Esophagus squamous epithelium (tissue), 5 donors: Measurements from ENCODE around the gene MRPS27. TPM values are rescaled to one million over a fixed set of nuclear protein-coding genes. Genes with fewer than 3 reads are reported as not detected.

Source experiments
- DNase-seq: peaks from one replicate; lab custom pipeline; 2025; lab: John Stamatoyannopoulos, UW
- H3K27ac ChIP-seq, 4 donors: fragments of 200-600 bp; sonication (generic); one replicate each; pipeline ENCODE4 v1.5.1; 2016 to 2019; ENCODE audit warnings: mild to moderate bottlenecking in 1 of 4
- H3K27me3 ChIP-seq, 4 donors: fragments of 200-600 bp; sonication (generic); 1 replicate in 3 of 4; 2 replicates in 1 of 4; pipeline versions ENCODE4 v1.5.1 to v1.6.0; 2017 to 2021; ENCODE audit warnings: antibody characterized with exemption in 1 of 4
- H3K36me3 ChIP-seq, 3 donors: fragments of 200-600 bp; sonication (generic); one replicate each; pipeline ENCODE4 v1.5.1; 2016 to 2019
- H3K4me1 ChIP-seq, 3 donors: fragments of 200-600 bp; sonication (generic); one replicate each; pipeline ENCODE4 v1.5.1; 2017 to 2019
- H3K4me3 ChIP-seq, 4 donors: fragments of 200-600 bp; sonication (generic); 1 replicate in 3 of 4; 2 replicates in 1 of 4; pipeline ENCODE4 v1.5.1; 2016 to 2019; ENCODE audit warnings: mild to moderate bottlenecking in 2 of 4, moderate library complexity in 1 of 4
- H3K9me3 ChIP-seq, 3 donors: fragments of 200-600 bp; sonication (generic); one replicate each; pipeline ENCODE4 v1.5.1; 2016 to 2019
- CTCF ChIP-seq, 6 experiments: fragments of 450-650 bp in 4 of 6; fragments of 200-600 bp in 2 of 6; sonication (generic) in 2 of 6; IDR thresholded peaks; one replicate each; pipeline ENCODE4 v1.5.1; 2016 to 2019; ENCODE audit warnings: antibody characterized with exemption in 6 of 6, mild to moderate bottlenecking in 4 of 6, moderate library complexity in 4 of 6
- POLR2A ChIP-seq, 4 donors: fragments of 450-650 bp; IDR thresholded peaks; one replicate each; pipeline ENCODE4 v1.6.1; 2017; ENCODE audit warnings: antibody characterized with exemption in 4 of 4, mild to moderate bottlenecking in 4 of 4, moderate library complexity in 3 of 4
- WGBS, 2 donors: methylation state at CpG; one replicate each; pipeline ENCODE4 v1.1.5; 2018; 5-methylcytosine and 5-hydroxymethylcytosine counted together
- intact Hi-C: fragments of 100-400 bp; cut with DNase I; formaldehyde crosslinking; loops from one replicate; pipeline ENCODE4 v1.15.0; 2022
- total RNA-seq, 4 donors: library from RNA; depleted of rRNA; stranded (reverse); fragments of >200 nt; gene quantifications; one replicate each; pipeline ENCODE4 v1.1.0, GENCODE V29; 2016
- donor health status: DM: yes; HTN: yes; CAD: no.

The MRPS27 gene
- total RNA-seq, 4 donors from 2014 or later: 33.7 to 60.0 (median 53.9) TPM

GRCh38 chr5:72366324-72366976, 46.4 kb upstream of the MRPS27 start:
- DNase-seq: no peak
- Histone ChIP-seq H3K27ac (no peak overlapping the region), H3K9me3 (no peaks in the 10 kb centered on the region), H3K4me1 (peaks cover 0 to 17% (median 5%) of the 10 kb centered on the region in 3 donors), H3K4me3 (no peak overlapping the region), H3K27me3 (no peaks in the 10 kb centered on the region), H3K36me3 (peaks cover 0 to 15% (median 4%) of the 10 kb centered on the region in 3 donors)
- 29 to 39% methylated on average over 7 of the region's 7 CpGs for WGBS, 2 donors
- intact Hi-C loops: loop anchor here (10.0 kb wide), 1 partner anchor 158 kb away; no protein-coding TSS in a partner anchor
- TF ChIP-seq POLR2A (IDR thresholded peaks at IDR 0.05) (no peak), CTCF (IDR thresholded peaks at IDR 0.05) (peak; percentile 42 to 87 (median 78))

- intact Hi-C loops: loop anchor here (10.0 kb wide), 1 partner anchor 160 kb away; no protein-coding TSS in a partner anchor
- Histone ChIP-seq H3K27ac (no peak overlapping the region), H3K9me3 (no peaks in the 10 kb centered on the region), H3K4me3 (no peak overlapping the region), H3K36me3 (peaks cover 0 to 30% (median 4%) of the 10 kb centered on the region in 3 donors), H3K4me1 (peaks cover 0 to 17% (median 5%) of the 10 kb centered on the region in 3 donors), H3K27me3 (no peaks in the 10 kb centered on the region)
- no peak for TF ChIP-seq POLR2A (IDR thresholded peaks at IDR 0.05)
- no peak for TF ChIP-seq CTCF (IDR thresholded peaks at IDR 0.05)
- WGBS, 2 donors: 83 to 97% methylated on average over 1 to 4 of the region's 4 CpGs
- no peak for DNase-seq
Observed at GRCh38 chr5:72364951-72365350, 44.9 kb upstream of the MRPS27 start.

GRCh38 chr5:72364171-72364570, 44.1 kb upstream of the MRPS27 start:
- Histone ChIP-seq H3K4me1 (peaks cover 0 to 17% (median 5%) of the 10 kb centered on the region in 3 donors), H3K27ac (no peak overlapping the region), H3K27me3 (no peaks in the 10 kb centered on the region), H3K4me3 (no peak overlapping the region), H3K36me3 (peaks cover 0 to 38% (median 4%) of the 10 kb centered on the region in 3 donors), H3K9me3 (no peaks in the 10 kb centered on the region)
- DNase-seq: no peak
- 91 to 100% methylated on average over 1 of the region's 1 CpG for WGBS, 2 donors
- intact Hi-C loops: loop anchor here (10.0 kb wide), 1 partner anchor 161 kb away; no protein-coding TSS in a partner anchor
- no peak for TF ChIP-seq POLR2A (IDR thresholded peaks at IDR 0.05)
- no peak for TF ChIP-seq CTCF (IDR thresholded peaks at IDR 0.05)

- H3K4me3 ChIP-seq: no peak overlapping the region
- intact Hi-C loops: loop anchor here (10.0 kb wide), 1 partner anchor 162 kb away; no protein-coding TSS in a partner anchor
- H3K27me3 ChIP-seq: no peaks in the 10 kb centered on the region
- peaks cover 0 to 46% (median 6%) of the 10 kb centered on the region in 3 donors for H3K36me3 ChIP-seq
- H3K27ac ChIP-seq: no peak overlapping the region
- H3K4me1 ChIP-seq: peaks cover 0 to 17% (median 5%) of the 10 kb centered on the region in 3 donors
- TF ChIP-seq POLR2A (IDR thresholded peaks at IDR 0.05): no peak
- no peak for TF ChIP-seq CTCF (IDR thresholded peaks at IDR 0.05)
- H3K9me3 ChIP-seq: no peaks in the 10 kb centered on the region
- no peak for DNase-seq
- WGBS, 2 donors: 65 to 73% methylated on average over 1 of the region's 1 CpG
Observed at GRCh38 chr5:72363166-72363802, 43.2 kb upstream of the MRPS27 start.

- intact Hi-C loops: loop anchor here (10.0 kb wide), 1 partner anchor 165 kb away; no protein-coding TSS in a partner anchor
- Histone ChIP-seq H3K9me3 (no peaks in the 10 kb centered on the region), H3K27me3 (no peaks in the 10 kb centered on the region), H3K27ac (no peak overlapping the region), H3K4me3 (no peak overlapping the region), H3K4me1 (peaks cover 0 to 5% (median 0%) of the 10 kb centered on the region in 3 donors), H3K36me3 (peaks cover 0 to 54% (median 7%) of the 10 kb centered on the region in 3 donors)
- WGBS, 2 donors: 89 to 100% methylated on average over 1 of the region's 1 CpG
- no peak for TF ChIP-seq POLR2A (IDR thresholded peaks at IDR 0.05)
- TF ChIP-seq CTCF (IDR thresholded peaks at IDR 0.05): no peak
- no peak for DNase-seq
Observed at GRCh38 chr5:72359886-72360285, 39.8 kb upstream of the MRPS27 start.
